HepG2 (cell line): ENCODE results near the gene OASL. TPM values are rescaled to one million over a fixed set of nuclear protein-coding genes. Genes with fewer than 3 reads are reported as not detected.

Source experiments
- ATAC-seq: fragments of 200-7000 bp; cut with Tn5 transposase; 3 replicates; pipeline ENCODE4 v1.9.1; 2020; ENCODE audit warnings: mild to moderate bottlenecking, moderate library complexity
- BruUV-seq: library from RNA; stranded (reverse); fragments of 400-500 nt; replicated peaks from 2 replicates; lab custom pipeline; 2021; lab: Mats Ljungman, UMichigan
- CTCF ChIA-PET: fragments of 300-600 bp; formaldehyde crosslinking; extraction: SDS; loops from one replicate; lab custom pipeline; 2021; ENCODE audit warnings: low total read pairs, inconsistent platforms, low intra/inter-chr PET ratio; lab: Yijun Ruan, JAX
- POLR2A ChIA-PET: fragments of 350-600 bp; sonication (Branson Sonifier 250); formaldehyde crosslinking; loops from one replicate; lab custom pipeline; 2020; ENCODE audit warnings: antibody characterized with exemption, inconsistent platforms; lab: Yijun Ruan, JAX
- DNase-seq: peaks from one replicate; pipeline ENCODE4 v3.0.0-alpha.2; 2015; ENCODE audit warnings: low spot score
- FAIRE-seq: peaks from 3 replicates; lab custom pipeline; 2011; peaks lifted over from hg19 to GRCh38; lab: Jason Lieb, UNC
- H2AFZ ChIP-seq: one replicate; pipeline ENCODE4 v1.6.1; 2011; ENCODE audit warnings: low read length, inconsistent platforms
- H3K27ac ChIP-seq: fragments of 300-600 bp; 3 replicates; pipeline ENCODE4 v1.8.0; 2011; ENCODE audit warnings: mixed run types, mild to moderate bottlenecking, mixed read lengths, low read length, inconsistent platforms; ENCODE audit not compliant: insufficient read depth; ENCODE audit errors: extremely low read length
- H3K27me3 ChIP-seq, 2 experiments: fragments of 200-600 bp in 1 of 2; 2 replicates in 1 of 2; 3 replicates in 1 of 2; pipeline versions ENCODE4 v1.6.0 to v1.8.0; 2011; ENCODE audit warnings: low read length in 2 of 2, mild to moderate bottlenecking in 2 of 2, moderate library complexity in 2 of 2, inconsistent platforms in 1 of 2; ENCODE audit not compliant: insufficient read depth in 2 of 2, control insufficient read depth in 1 of 2
- H3K36me3 ChIP-seq, 2 experiments: fragments of 200-600 bp in 1 of 2; replicated peaks in 1 of 2; 2 replicates in 1 of 2; 3 replicates in 1 of 2; pipeline versions ENCODE4 v1.5.1 to v1.8.0; 2011; ENCODE audit warnings: low read length in 2 of 2, inconsistent platforms in 1 of 2; ENCODE audit not compliant: insufficient read depth in 2 of 2, control insufficient read depth in 1 of 2
- H3K4me1 ChIP-seq: 2 replicates; pipeline ENCODE4 v1.5.1; 2012; ENCODE audit warnings: low read length, inconsistent platforms; ENCODE audit not compliant: insufficient read depth
- H3K4me2 ChIP-seq: 2 replicates; pipeline ENCODE4 v1.6.0; 2011; ENCODE audit warnings: low read depth, low read length, inconsistent platforms
- H3K4me3 ChIP-seq, 3 experiments: fragments of 200-600 bp in 1 of 3; sonication (generic), shearing (Covaris generic) in 1 of 3; replicated peaks in 1 of 3; 2 replicates each; pipeline ENCODE4 v1.5.1; 2011 to 2016; ENCODE audit warnings: low read length in 3 of 3, inconsistent platforms in 2 of 3, low read depth in 2 of 3, mild to moderate bottlenecking in 2 of 3, control low read depth in 1 of 3, mixed read lengths in 1 of 3; ENCODE audit not compliant: insufficient read depth in 1 of 3
- H3K79me2 ChIP-seq: one replicate; pipeline ENCODE4 v1.6.1; 2011; ENCODE audit warnings: low read length, inconsistent platforms; ENCODE audit not compliant: insufficient read depth
- H3K9ac ChIP-seq: 2 replicates; pipeline ENCODE4 v1.6.0; 2011; ENCODE audit warnings: mild to moderate bottlenecking, low read depth, low read length, inconsistent platforms; ENCODE audit not compliant: insufficient read depth
- H3K9me3 ChIP-seq: 2 replicates; pipeline ENCODE4 v1.5.1; 2012; ENCODE audit warnings: mild to moderate bottlenecking, low read length
- H4K20me1 ChIP-seq: 2 replicates; pipeline ENCODE4 v1.6.0; 2011; ENCODE audit warnings: inconsistent platforms, mild to moderate bottlenecking, low read length, moderate library complexity; ENCODE audit not compliant: insufficient read depth
- AGO2 ChIP-seq: fragments of 200-400 bp; formaldehyde crosslinking; optimal IDR thresholded peaks from 2 replicates; pipeline ENCODE3; 2017; ENCODE audit warnings: mild to moderate bottlenecking, low read depth, low read length, moderate library complexity
- CREB1 ChIP-seq, 2 experiments: fragments of 450-650 bp in 1 of 2; IDR thresholded peaks; 2 replicates each; pipeline ENCODE4 v1.6.1; 2016 to 2017; ENCODE audit warnings: control low read depth in 1 of 2, mild to moderate bottlenecking in 1 of 2, missing compliant biosample characterization in 1 of 2, missing genetic modification characterization in 1 of 2
- ELF1 ChIP-seq: sonication (generic); formaldehyde crosslinking; IDR thresholded peaks from 2 replicates; pipeline ENCODE4 v1.4.0; 2020; ENCODE audit warnings: missing genetic modification reagents
- ISX ChIP-seq: sonication (generic); formaldehyde crosslinking; conservative IDR thresholded peaks from 2 replicates; pipeline ENCODE4 v1.5.0; 2020; ENCODE audit warnings: missing genetic modification reagents
- MBD4 ChIP-seq: IDR thresholded peaks from 2 replicates; pipeline ENCODE4 v1.6.1; 2012; ENCODE audit warnings: low read length, inconsistent platforms, borderline replicate concordance
- SOX6 ChIP-seq, 2 experiments: fragments of 450-650 bp in 1 of 2; sonication (generic) in 1 of 2; formaldehyde crosslinking in 1 of 2; IDR thresholded peaks; 2 replicates each; pipeline versions ENCODE4 v1.4.0 to v1.6.1; 2017 to 2020; ENCODE audit warnings: antibody characterized with exemption in 1 of 2, mild to moderate bottlenecking in 1 of 2, missing genetic modification reagents in 1 of 2
- ZNF432 ChIP-seq: sonication (generic); formaldehyde crosslinking; IDR thresholded peaks from 2 replicates; pipeline ENCODE4 v1.5.0; 2020; ENCODE audit warnings: missing genetic modification reagents, mild to moderate bottlenecking, borderline replicate concordance
- ZSCAN20 ChIP-seq: sonication (generic); formaldehyde crosslinking; IDR thresholded peaks from 2 replicates; pipeline ENCODE4 v1.4.0; 2020; ENCODE audit warnings: missing genetic modification reagents, mild to moderate bottlenecking, borderline replicate concordance
- WGBS: methylation state at CpG from one replicate; pipeline ENCODE4 v1.1.6; 2017; ENCODE audit warnings: low lambda C conversion rate; 5-methylcytosine and 5-hydroxymethylcytosine counted together
- in situ Hi-C: cut with HindIII; loops from 2 replicates; pipeline ENCODE4 v1.10.0; 2017; ENCODE audit warnings: low pct_unique_long_range_greater_than_20kb; ENCODE audit not compliant: extremely low pct_ligation_motif_present
- intact Hi-C: fragments of 100-400 bp; cut with micrococcal nuclease; formaldehyde crosslinking; loops from one replicate; pipeline ENCODE4 v1.10.0; 2022; ENCODE audit not compliant: unreplicated experiment
- polyA plus RNA-seq, 8 experiments: library from polyadenylated mRNA; depleted of rRNA in 3 of 8; stranded (reverse) in 7 of 8; unstranded in 1 of 8; fragments of >200 nt; fragmentation: Illumina TruSeq in 4 of 8; extraction: Trizol in 4 of 8; gene quantifications; 2 replicates each; pipeline versions ENCODE4 v1.2.1 to v1.2.3, GENCODE V29; 2011 to 2016; ENCODE audit warnings: low read depth in 4 of 8, missing spikeins in 1 of 8, mixed read lengths in 1 of 8; ENCODE audit not compliant: insufficient read depth in 1 of 8
- total RNA-seq, 5 experiments: library from RNA; depleted of rRNA; stranded (reverse); fragments of >200 nt; fragmentation: Illumina TruSeq; extraction: Trizol; gene quantifications; 2 replicates each; pipeline ENCODE4 v1.2.3, GENCODE V29; 2016; ENCODE audit warnings: low read depth in 1 of 5
- TF ChIP-seq, protein P1 (sequence below): sonication (generic); formaldehyde crosslinking; IDR thresholded peaks from 2 replicates; pipeline ENCODE4 v1.4.0; 2020; ENCODE audit warnings: missing genetic modification reagents
- TF ChIP-seq, protein P2 (sequence below): sonication (generic); formaldehyde crosslinking; IDR thresholded peaks from 2 replicates; pipeline ENCODE4 v1.4.0; 2020; ENCODE audit warnings: missing genetic modification reagents

Gene OASL
- total and polyA plus RNA-seq, 2 of the 13 experiments (the other 11 are each of a cell fraction or from before 2014, with no cell fraction given), result 0.11 to 0.22 TPM

DNA sequence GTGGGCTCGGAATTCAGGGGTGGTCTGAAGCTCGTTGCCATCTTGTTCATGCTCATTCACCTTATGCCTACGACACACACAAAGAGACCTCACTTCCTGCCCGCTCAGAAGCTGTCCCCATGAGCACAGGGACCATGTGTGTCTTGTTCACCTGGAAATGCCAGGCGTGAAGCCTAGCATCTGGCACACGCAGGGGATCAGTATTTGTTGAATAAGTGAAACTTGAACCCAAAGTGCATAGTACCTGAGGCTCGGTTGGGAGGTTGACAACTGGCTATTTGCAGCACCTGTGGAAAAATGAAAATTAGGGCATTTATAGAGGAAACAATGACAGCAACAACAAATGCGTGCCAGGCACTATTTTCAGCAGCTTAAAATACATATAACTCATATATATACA lies 28.2 kb downstream of the OASL start:
- ATAC-seq, result no peak

More for the DNA sequence above, 28.2 kb downstream of the OASL start:
- Histone ChIP-seq H3K27me3 (no peaks in the 10 kb centered on the region; a peak in 1 of 5 replicates), H3K9ac (no peak overlapping the region), H3K4me3 (no peak overlapping the region), H3K79me2 (peaks cover 13% of the 10 kb centered on the region), H3K9me3 (no peaks in the 10 kb centered on the region), H3K36me3 (peaks cover 8 to 50% of the 10 kb centered on the region in 2 experiments), H2AFZ (no peak overlapping the region), H3K4me1 (peaks cover 11% of the 10 kb centered on the region), H3K27ac (no peak overlapping the region), H3K4me2 (no peak overlapping the region)
- DNase-seq, result no peak
- in situ Hi-C loops, result no loop called here
- FAIRE-seq, result no peak
- BruUV-seq, result no TSS peak
- CTCF ChIA-PET, result no interaction called here
- 97% methylated on average over 8 of the region's 8 CpGs for WGBS
- POLR2A ChIA-PET, result interaction anchor here (1.5 kb wide), 1 partner anchor 27 kb away, joined by 4 read pairs; no protein-coding TSS in a partner anchor
- intact Hi-C loops, result no loop called here
- TF ChIP-seq, protein P1, sequence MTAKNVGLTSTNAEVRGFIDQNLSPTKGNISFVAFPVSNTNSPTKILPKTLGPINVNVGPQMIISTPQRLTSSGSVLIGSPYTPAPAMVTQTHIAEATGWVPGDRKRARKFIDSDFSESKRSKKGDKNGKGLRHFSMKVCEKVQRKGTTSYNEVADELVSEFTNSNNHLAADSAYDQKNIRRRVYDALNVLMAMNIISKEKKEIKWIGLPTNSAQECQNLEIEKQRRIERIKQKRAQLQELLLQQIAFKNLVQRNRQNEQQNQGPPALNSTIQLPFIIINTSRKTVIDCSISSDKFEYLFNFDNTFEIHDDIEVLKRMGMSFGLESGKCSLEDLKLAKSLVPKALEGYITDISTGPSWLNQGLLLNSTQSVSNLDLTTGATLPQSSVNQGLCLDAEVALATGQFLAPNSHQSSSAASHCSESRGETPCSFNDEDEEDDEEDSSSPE (CRISPR knock-in tag), result no peak
- TF ChIP-seq AGO2, result no peak
- TF ChIP-seq, protein P2, sequence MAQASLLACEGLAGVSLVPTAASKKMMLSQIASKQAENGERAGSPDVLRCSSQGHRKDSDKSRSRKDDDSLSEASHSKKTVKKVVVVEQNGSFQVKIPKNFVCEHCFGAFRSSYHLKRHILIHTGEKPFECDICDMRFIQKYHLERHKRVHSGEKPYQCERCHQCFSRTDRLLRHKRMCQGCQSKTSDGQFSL (CRISPR knock-in tag), result no peak
- TF ChIP-seq SOX6 (IDR thresholded peaks at IDR 0.05), result no peak
- no peak for TF ChIP-seq SOX6 (CRISPR knock-in tag; IDR thresholded peaks at IDR 0.05)
- TF ChIP-seq ISX (CRISPR knock-in tag), result no peak
- TF ChIP-seq ELF1 (CRISPR knock-in tag), result no peak
- no peak for TF ChIP-seq ZSCAN20 (CRISPR knock-in tag)
- no peak for TF ChIP-seq ZNF432
- TF ChIP-seq CREB1 (IDR thresholded peaks at IDR 0.05), result no peak
- no peak for TF ChIP-seq CREB1 (CRISPR knock-in tag; IDR thresholded peaks at IDR 0.05)
- TF ChIP-seq MBD4, result no peak
- TF ChIP-seq, all 625 proteins: peak for 0
- H4K20me1 ChIP-seq, result no peaks in the 10 kb centered on the region; the same call in 1 of the 2 replicates
